ENCODE results near the gene PCLO.
A peak's percentile ranks its signal among the peaks of the same experiment; 100 is the strongest.

Gene PCLO, protein sequence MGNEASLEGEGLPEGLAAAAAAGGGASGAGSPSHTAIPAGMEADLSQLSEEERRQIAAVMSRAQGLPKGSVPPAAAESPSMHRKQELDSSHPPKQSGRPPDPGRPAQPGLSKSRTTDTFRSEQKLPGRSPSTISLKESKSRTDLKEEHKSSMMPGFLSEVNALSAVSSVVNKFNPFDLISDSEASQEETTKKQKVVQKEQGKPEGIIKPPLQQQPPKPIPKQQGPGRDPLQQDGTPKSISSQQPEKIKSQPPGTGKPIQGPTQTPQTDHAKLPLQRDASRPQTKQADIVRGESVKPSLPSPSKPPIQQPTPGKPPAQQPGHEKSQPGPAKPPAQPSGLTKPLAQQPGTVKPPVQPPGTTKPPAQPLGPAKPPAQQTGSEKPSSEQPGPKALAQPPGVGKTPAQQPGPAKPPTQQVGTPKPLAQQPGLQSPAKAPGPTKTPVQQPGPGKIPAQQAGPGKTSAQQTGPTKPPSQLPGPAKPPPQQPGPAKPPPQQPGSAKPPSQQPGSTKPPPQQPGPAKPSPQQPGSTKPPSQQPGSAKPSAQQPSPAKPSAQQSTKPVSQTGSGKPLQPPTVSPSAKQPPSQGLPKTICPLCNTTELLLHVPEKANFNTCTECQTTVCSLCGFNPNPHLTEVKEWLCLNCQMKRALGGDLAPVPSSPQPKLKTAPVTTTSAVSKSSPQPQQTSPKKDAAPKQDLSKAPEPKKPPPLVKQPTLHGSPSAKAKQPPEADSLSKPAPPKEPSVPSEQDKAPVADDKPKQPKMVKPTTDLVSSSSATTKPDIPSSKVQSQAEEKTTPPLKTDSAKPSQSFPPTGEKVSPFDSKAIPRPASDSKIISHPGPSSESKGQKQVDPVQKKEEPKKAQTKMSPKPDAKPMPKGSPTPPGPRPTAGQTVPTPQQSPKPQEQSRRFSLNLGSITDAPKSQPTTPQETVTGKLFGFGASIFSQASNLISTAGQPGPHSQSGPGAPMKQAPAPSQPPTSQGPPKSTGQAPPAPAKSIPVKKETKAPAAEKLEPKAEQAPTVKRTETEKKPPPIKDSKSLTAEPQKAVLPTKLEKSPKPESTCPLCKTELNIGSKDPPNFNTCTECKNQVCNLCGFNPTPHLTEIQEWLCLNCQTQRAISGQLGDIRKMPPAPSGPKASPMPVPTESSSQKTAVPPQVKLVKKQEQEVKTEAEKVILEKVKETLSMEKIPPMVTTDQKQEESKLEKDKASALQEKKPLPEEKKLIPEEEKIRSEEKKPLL (N-terminal part only)

DNA sequence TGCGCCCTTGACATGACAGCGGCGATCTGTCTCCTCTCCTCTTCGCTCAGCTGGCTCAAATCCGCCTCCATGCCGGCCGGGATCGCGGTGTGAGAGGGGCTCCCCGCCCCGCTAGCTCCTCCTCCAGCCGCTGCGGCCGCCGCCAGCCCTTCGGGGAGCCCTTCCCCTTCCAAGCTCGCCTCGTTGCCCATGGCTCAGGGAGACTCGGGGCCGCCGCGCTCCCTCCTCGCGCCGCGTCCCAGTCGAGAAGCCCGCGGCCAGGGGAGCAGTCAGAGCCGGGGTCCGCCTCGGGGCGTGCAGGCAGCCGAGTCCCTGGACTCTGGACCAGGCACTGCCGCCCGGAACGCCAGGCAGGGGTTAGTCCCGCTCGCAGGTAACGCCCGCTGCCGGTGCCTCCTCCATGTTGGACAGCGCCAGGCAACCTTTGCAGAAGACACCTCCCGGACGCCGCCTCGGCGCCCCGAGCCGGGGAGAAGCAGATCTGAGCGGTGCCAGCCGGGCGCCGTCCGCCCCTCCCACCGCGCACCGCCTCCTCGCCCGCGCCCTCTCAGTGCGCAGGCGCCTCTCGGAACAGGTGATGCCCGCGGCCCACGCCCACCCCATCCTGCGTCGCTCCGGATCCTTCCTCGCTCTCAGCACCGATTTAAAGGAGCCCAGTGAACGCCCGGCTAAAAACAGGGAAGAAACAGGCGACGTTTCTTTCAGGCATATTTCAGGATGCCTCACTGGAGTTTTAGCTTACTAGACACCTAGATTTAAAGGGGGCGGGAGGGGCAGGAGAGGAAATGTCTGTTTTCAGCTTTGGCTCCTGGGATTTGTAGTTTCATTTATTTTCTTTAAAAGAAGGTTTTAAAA lies at the start of gene PCLO:
TSS of gene PCLO (minus strand) at position 483 of the 855 bp plus-strand sequence. CDS start at position 191, 292 bp downstream.
- DNase-seq = peak; percentile 37

DNA sequence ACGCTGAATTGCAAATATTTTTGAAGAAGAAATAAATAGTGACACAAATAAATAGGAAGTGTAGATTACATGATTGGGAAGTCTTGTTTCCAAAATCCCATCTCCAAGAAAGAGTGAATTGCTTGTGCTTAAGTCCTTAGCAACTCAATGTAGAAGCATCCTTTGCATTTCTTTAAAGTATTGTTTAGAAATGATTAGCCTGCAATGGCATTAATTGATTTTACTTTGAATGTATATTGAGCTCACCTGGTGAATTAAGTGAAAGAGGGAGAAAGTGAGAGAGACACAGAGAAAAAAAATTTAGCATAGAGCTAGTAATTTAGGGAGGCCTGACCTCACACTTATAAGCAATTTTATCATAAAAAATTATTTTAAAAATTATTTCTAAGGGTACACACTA lies 49.0 kb upstream of the PCLO start:
- DNase-seq = no peak

DNA sequence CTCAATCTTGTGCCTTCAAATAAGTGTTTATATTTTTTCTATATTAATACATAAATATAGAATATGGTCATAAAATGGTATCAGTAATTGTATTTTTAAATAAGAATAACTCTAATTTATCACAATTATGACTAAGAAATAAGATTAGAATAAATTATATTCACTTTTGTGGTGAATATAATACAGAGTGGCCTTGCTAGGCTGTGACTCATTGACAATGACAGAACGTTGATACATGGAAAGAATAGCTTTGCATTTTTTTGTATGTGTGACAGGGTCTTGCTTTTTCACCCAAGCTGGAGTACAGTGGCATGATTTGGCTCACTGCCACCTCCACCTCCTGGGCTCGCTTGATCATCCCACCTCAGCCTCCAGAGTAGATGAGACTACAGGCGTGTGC lies 47.8 kb upstream of the PCLO start:
- DNase-seq = no peak

DNA sequence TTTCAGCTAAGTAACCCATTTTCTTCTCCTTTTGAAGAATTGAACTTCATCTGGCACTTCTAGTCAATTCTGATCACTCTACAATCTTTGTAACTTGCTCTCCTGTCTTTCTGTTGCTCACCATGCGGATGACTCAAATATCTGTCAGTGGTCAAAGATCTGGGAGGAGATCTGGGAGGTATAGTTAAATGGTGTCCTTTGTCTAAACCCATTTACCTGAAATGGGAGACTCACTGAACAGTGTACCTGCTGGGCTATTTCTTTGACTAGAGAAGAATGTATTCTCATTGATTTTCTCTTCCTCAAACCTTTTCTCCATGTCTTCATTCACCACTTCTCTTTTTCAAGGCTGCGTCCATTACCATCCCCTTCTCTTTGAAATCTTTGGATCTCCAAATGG lies 42.0 kb upstream of the PCLO start:
- no peak for DNase-seq

DNA sequence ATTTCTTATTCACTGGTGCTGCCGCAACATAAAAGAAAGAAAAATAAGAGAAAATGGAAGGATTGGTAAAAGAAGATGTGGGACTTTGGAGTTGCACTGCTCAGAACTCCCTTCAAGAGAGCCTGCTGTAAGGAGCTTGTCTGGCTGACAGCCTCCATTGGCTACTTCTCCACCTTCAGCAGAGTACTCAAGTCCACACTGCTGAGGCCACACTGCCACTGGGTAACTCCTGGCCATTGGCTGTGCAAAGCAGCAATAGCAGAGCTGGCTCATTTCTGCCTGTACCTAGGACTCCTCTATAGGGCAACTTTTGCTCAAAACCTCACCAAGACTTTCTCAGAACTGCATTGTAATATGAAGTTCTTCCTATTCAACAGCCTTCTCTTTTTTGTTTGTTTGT lies 38.7 kb upstream of the PCLO start:
- DNase-seq = no peak

DNA sequence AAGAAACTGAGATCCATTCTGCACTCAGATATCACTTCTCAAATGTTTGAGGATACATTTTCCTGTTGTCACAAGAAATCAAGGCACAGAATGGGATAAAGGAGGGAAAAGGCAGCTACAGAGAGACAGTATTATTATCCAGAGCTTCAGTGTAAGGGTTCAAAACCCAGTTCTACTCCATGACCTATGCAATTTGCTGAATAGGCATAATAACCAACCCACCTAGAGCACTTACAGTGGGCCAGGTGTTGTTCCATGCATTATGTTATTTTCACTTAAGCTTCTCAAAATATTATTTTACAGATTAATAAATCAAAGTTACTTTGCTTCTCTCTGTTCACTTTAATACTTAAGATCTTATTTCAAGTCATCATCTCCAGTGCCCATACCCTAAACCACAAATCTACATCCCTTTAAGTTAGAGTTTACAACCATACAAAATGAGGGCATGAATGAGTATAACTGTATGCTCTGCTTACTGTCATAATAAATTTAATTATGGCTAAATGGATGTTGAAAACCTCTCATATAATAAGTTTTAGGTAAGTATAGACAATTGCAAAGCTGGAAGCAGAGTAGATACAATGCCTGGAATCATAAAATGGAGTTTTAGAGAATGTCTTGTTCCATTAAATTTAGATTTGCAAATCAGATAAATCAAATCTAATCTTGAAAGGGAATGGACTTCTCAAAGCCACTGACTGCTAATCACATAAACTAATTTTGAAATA lies 28.1 kb upstream of the PCLO start:
- no peak for DNase-seq

DNA sequence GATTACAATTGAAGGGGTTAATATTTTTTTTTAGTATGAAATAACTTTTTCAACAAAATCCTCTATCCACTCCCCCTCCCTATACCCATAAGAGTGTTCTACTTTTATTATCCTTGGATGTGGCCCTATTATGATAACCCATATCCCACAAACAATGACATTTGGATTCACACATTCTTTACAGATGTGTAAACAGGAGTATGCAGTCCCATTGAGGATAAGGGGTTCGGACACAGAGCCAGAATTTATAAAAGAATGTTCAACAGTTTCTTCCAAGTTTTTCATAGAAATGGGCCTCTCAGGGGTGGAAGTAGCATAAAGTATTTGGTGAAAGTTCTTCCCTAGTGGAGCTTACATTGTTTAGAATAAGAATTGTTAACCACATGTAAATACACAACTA lies 16.1 kb upstream of the PCLO start:
- DNase-seq = no peak

DNA sequence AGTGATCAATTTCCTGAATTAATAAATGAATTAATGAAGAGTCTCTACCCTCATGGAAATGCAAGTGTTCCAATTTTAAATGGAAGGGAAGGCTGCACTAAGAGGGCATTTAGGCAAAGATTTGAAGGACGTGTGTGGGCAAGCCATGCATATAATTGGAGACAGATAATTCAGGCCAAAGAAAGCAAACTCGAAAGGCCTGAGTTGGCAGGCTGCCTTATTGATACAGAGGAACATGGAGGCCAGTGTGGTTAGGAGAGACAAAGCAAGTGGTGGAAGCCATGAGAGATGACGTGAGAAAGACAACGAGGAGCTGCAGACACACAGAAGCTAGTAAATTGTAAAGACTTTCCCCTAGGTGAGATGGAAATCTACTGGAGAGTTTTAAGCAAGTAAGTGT lies 15.4 kb upstream of the PCLO start:
- no peak for DNase-seq

DNA sequence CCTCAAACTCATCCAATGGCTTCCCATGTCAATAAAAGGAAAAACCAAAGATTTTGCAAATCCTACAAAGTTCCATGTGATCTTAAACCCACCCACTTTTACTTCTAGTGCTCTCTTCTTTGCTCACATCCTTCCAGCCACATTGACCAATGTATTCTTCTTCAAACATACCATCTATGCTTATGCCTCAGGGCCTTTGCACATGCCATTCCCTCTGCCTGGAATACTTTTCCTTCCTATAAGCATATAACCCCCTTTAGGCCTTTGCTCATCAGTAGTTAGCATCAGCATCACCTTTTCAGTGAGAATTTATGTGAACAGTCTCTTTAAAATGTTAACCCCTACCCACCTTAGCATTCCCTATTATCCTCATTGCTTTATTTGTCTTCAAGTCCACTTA lies 11.0 kb upstream of the PCLO start:
- no peak for DNase-seq

DNA sequence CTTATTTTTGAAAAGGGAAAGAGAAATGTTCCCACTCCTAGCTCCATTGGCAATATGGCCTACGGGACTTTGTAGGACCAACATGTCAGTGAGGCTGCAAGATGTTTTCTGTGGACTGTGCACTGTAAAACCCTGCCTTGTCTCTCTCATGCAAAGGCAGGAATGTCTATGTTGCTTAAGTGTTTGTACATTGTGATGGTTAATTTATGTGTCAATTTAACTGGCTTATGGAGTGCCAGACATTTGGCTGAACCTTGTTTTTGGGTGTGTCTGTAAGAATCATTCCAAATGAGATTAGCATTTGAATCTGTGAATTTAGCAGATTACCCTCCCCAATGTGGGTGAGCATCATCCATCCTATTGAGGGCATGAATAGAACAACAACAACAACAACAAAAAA lies 4.1 kb upstream of the PCLO start:
- no peak for DNase-seq

DNA sequence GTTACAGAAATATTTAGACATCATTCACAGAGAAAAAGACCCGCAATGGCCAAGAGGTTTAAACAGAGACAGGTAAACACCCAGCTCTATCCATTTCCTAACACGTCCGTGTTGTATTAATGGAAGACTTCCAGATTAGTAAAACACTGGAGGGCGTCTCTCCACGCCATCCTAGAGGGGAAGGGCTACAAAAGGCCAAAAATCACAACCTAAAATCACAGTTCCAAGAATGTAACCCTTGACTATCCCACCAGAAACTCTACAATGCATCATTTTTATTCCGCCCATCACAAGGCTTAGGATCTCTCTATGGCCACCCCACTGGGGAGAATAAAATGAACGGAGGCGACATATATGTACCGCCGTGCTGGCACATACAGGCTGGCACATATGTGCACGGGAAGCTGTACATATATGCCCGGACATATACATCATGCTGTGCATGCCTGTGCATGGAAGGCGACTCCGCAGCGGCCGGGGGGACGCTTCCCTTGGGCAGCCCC lies 734 bp downstream of the PCLO start:
- DNase-seq = no peak

DNA sequence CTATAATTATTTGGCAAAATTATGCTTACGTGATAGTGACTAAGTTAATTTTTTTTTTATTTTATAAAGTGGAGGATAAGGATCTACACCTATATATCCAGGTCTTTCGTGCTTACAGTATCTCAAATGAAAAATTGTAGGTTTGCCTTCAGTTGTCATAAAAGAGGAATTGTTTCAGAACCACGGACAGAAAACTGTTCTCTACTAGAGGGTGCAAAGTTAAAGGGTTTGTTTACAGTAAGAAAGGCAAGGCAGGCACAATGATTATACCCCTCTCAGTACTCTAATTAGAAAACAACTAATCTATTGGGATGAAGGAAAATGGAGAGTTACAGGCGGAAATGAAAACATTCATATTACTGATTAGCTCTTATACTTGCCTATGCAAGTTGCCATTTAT lies 1.5 kb downstream of the PCLO start:
- no peak for DNase-seq

DNA sequence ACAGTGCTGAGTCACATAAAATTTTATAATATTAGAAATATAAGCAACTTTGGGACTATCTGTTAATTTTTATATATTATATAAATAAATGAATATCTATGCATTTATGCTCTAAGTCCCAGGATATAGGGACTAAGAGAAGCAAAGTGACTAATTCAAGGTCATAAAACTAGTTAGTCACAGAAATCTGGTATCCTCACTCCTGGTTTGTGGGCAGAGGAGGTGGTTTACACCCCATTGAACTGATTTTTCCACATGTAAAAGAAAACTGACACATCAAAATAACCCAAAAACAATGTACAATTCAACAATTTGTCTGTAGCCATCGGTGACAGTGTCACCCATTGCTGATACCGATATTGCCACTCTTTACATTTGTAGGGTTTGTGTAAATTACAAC lies 3.0 kb downstream of the PCLO start:
- no peak for DNase-seq

DNA sequence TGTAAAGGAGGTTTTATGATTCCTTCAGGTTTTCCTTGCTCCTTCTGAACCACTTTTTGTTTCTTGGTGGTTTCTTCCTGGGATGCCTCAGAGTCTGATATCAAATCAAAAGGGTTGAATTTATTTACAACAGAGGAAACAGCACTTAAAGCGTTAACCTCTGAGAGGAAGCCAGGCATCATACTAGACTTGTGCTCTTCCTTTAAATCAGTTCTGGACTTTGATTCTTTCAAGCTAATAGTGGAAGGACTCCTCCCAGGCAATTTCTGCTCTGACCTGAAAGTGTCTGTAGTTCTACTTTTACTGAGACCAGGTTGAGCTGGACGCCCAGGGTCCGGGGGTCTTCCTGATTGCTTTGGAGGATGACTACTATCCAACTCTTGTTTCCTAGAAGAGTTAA lies 6.7 kb downstream of the PCLO start:
- no peak for DNase-seq

DNA sequence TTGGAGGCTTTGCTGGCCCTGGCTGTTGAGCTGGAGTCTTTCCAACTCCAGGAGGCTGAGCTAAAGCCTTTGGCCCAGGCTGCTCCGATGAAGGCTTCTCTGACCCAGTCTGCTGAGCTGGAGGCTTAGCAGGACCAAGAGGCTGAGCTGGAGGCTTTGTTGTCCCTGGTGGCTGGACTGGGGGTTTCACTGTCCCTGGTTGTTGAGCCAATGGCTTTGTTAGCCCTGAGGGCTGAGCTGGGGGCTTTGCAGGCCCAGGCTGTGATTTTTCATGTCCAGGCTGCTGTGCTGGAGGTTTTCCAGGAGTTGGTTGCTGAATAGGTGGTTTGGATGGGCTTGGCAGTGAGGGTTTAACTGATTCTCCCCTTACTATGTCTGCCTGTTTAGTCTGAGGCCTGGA lies 7.3 kb downstream of the PCLO start:
- DNase-seq = no peak

DNA sequence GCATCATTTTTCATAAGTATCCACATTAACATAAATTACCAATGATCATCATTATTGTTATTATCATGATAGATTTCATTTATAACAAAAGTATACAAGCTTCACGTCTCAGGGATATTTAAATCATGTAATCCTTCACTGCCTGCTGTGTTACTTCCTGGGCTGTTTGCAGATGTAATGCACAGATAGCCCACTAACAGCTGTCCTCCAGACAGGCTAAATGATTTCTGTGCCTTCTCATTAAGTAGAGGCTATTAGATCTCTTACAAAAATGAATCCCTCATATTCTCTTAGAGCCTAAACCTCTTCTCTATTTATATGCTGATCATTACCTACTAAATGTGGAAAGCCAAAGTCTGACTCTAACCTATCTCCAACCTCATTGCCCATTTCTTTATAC lies 9.3 kb downstream of the PCLO start:
- no peak for DNase-seq

DNA sequence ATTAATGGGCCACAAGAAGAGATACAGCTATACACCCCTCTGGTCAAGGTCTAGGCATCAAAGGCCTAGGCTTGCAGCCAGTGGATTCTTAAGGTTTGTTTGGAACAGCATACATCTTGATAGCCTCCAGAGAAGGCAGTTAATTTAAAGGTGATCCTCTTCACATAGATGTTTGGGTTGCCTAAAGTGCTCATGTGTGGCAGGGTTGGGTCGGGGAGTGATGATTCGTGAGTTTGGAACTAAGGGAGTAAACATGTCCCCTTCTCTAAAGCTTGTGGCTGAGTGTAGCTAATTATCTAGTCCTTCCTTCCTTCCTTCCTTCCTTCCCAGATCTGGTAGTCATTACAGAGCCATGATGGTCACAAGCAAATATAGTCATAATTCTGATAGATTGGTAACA lies 12.4 kb downstream of the PCLO start:
- no peak for DNase-seq

DNA sequence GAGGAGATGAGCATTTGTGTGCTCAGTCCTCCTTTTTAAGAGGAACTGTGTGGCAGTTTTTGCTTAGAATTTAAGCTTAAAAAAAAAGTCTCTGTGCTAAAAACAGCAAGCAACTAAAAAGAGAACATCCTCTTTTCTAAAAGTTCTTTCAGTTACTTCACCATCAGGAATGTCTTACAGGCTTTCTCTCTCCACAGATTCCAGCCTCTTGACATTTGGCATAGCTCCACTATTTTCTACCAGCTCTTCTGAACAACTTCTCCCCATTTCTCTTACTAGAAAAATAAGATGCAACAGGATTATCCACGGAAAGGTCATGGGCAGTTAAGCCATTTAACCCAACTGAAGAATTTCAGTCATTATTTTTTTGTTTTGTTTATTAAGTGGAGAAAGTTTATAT lies 13.2 kb downstream of the PCLO start:
- no peak for DNase-seq

DNA sequence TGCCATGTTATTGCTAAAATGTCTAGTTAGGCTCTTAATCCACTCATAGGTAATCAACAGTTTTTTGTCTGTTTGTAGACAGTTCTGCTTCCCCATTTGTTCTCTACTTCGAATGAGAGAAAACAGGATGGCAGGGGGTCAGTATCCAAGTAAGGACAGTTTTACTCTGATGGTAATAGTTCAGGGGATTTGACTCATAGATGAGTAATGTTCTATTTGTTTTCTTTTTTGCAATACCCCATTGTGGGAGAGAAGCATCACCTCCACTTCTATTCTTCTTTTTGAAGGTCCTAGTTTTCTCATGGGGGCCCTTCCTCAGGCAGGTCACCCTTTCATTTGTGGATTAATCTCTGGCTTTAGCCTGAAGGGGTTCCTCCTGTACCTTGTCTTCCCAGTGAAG lies 13.9 kb downstream of the PCLO start:
- DNase-seq = no peak

DNA sequence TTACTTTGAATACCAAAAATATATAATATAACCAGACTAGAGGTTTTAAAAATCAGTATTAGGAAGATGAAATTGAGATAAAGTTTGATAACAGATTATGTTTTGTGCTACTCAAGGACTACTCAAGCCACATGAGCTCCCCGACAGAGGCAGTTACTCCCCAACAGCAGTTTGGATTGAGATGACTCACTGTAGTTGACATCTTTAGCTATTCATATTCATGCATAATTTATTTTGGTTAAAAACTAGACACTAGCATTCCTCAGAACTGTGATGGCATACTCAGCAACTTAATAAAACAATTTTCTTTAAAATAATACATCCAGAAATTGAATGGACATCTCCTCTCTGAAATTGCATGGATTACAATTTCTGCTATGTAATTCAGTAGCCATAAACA lies 19.6 kb downstream of the PCLO start:
- DNase-seq = no peak

DNA sequence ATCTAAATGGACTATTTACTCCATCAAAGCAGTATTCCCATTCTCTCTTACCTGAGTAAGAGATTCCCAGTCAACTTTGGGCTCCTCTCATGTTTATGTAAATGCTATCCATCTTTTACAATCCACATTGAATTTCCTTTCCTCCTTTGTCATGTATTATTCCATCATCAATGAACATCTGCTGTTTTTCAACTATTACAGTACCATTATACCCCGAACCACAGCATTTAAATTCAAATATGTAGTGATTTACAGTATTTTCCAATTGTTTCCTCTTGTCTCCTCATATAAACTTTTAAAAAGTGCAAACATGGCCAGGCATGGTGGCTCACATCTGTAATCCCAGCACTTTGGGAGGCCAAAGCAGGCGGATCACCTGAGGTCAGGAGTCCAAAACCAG lies 20.3 kb downstream of the PCLO start:
- DNase-seq = no peak

DNA sequence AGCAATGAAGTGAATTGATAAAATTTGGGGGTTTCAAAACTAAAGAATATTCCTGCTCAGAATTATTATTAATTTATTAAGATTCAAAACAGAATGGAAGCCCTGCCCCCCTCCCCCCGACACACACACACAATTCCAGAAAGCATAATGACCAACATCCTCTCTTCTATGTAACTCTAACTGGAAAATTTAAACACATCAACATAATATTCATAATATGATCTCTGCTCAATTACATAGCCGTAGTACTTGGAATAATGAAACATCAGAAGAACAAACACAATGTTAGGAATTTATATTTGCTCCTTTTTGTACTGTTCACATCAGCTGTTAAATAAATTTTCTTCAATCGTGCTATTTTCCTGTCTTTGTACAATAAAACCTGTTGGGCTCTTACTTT lies 20.8 kb downstream of the PCLO start:
- DNase-seq = no peak

All from stimulated activated CD4-positive, alpha-beta T cell treated with anti-CD3 and anti-CD28 coated beads, Interleukin-12 subunit alpha, Interleukin-12 subunit beta, amount 100 ng/mL, for 4 hours (primary cell).